Kidney glomerular epithelial cell (primary cell): ENCODE results near the gene TRIM3.

Source experiments
- DNase-seq: peaks from one replicate; lab custom pipeline; 2025; lab: John Stamatoyannopoulos, UW

Gene TRIM3

GRCh38 chr11:6401464-6401863 is 72.3 kb downstream of the TRIM3 start:
- DNase-seq: no peak

GRCh38 chr11:6400431-6401345 is 73.1 kb downstream of the TRIM3 start:
- no peak for DNase-seq
